SU-DHL-6 (cell line): Measurements from ENCODE around the gene OPHN1.

Source experiments
- H2AFZ ChIP-seq: fragments of 200-600 bp; sonication (generic); 2 replicates; pipeline ENCODE4 v1.6.1; 2014; ENCODE audit warnings: low read depth, mild to moderate bottlenecking, moderate library complexity, mixed read lengths, antibody characterized with exemption, low read length; ENCODE audit not compliant: severe bottlenecking
- H3F3A ChIP-seq: fragments of 200-600 bp; shearing (Covaris generic); 2 replicates; pipeline ENCODE4 v1.6.0; 2016; ENCODE audit warnings: antibody characterized with exemption, mild to moderate bottlenecking; ENCODE audit not compliant: insufficient read depth
- H3K27ac ChIP-seq: fragments of 200-600 bp; sonication (generic); 2 replicates; pipeline ENCODE4 v1.5.1; 2016; ENCODE audit warnings: low read depth, mild to moderate bottlenecking, low read length, moderate library complexity, mixed read lengths
- H3K27me3 ChIP-seq: fragments of 200-600 bp; sonication (generic), shearing (Covaris generic); 2 replicates; pipeline ENCODE4 v1.6.0; 2014; ENCODE audit warnings: mild to moderate bottlenecking, low read length
- H3K36me3 ChIP-seq: fragments of 200-600 bp; sonication (generic); 2 replicates; pipeline ENCODE4 v1.6.1; 2014; ENCODE audit warnings: mild to moderate bottlenecking, low read length, mixed read lengths
- H3K4me2 ChIP-seq: fragments of 300-600, 200-600 bp; shearing (Covaris generic), sonication (generic); 2 replicates; pipeline ENCODE4 v1.6.0; 2014; ENCODE audit warnings: low read length, low read depth, mild to moderate bottlenecking; ENCODE audit not compliant: poor library complexity, severe bottlenecking
- H3K4me3 ChIP-seq: fragments of 200-600 bp; sonication (generic); 2 replicates; pipeline ENCODE4 v1.5.1; 2014; ENCODE audit warnings: antibody characterized with exemption, low read length, mild to moderate bottlenecking, mixed read lengths; ENCODE audit not compliant: insufficient read depth, poor library complexity, severe bottlenecking
- H3K79me2 ChIP-seq: fragments of 200-600 bp; sonication (generic); 2 replicates; pipeline ENCODE4 v1.6.1; 2014; ENCODE audit warnings: mild to moderate bottlenecking, low read length, moderate library complexity; ENCODE audit not compliant: insufficient read depth
- H3K9ac ChIP-seq: fragments of 200-600 bp; sonication (generic); 2 replicates; pipeline ENCODE4 v1.7.0; 2014; ENCODE audit warnings: mild to moderate bottlenecking, low read length
- H3K9me2 ChIP-seq: fragments of 200-600 bp; sonication (generic); replicated peaks from 2 replicates; pipeline ENCODE4 v1.6.1; 2014; ENCODE audit warnings: low read length; ENCODE audit not compliant: insufficient read depth
- H3K9me3 ChIP-seq: fragments of 200-600 bp; sonication (generic); 2 replicates; pipeline ENCODE4 v1.6.1; 2014; ENCODE audit warnings: low read length, mixed read lengths; ENCODE audit not compliant: insufficient read depth
- H4K20me1 ChIP-seq: fragments of 200-600 bp; sonication (generic); 2 replicates; pipeline ENCODE4 v1.6.1; 2014; ENCODE audit warnings: low read depth, mild to moderate bottlenecking, antibody characterized with exemption, low read length, moderate library complexity, mixed read lengths
- CTCF ChIP-seq: fragments of 200-600 bp; sonication (generic); IDR thresholded peaks from one replicate; pipeline ENCODE4 v1.5.1; 2017; ENCODE audit warnings: antibody characterized with exemption, mild to moderate bottlenecking, low read length, moderate library complexity; ENCODE audit not compliant: insufficient read depth, poor library complexity, severe bottlenecking
- EZH2phosphoT487 ChIP-seq: fragments of 200-600 bp; sonication (generic), shearing (Covaris generic); conservative IDR thresholded peaks from 2 replicates; pipeline ENCODE4 v1.6.1; 2018; ENCODE audit warnings: mild to moderate bottlenecking, antibody characterized with exemption, low read length, moderate library complexity, mixed read lengths

The OPHN1 gene

GRCh38 chrX:68146054-68146453 is 287.2 kb downstream of the OPHN1 start:
- Histone ChIP-seq H3K27me3 (no peaks in the 10 kb centered on the region), H3K9me2 (no peaks in the 10 kb centered on the region), H3F3A (no peaks in the 10 kb centered on the region), H3K9ac (no peak overlapping the region), H3K79me2 (no peaks in the 10 kb centered on the region), H3K36me3 (no peaks in the 10 kb centered on the region), H3K4me3 (no peak overlapping the region), H3K9me3 (no peaks in the 10 kb centered on the region), H4K20me1 (no peaks in the 10 kb centered on the region), H2AFZ (no peak overlapping the region), H3K4me2 (no peak overlapping the region), H3K27ac (no peak overlapping the region)
- no peak for TF ChIP-seq CTCF
- no peak for TF ChIP-seq EZH2phosphoT487

DNA sequence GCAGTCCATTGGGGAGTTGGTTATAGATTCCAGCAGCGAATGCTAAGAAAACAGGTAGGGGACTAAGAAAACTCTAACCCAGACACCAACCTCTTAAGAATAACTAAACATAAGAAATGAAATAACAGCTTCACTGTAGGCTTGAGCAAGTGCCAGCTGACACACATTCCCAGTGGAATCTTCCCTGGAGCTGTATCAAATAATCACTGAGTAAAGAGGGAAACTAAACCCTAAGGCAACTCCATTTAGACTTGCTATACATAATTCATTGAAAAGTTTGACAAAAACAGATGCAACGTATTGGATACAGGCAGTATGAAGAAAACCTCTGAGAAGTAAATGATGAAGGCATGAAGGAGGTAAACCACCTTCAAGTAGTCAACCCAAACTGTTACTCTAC is 293.5 kb downstream of the OPHN1 start:
- no peaks in the 10 kb centered on the region for H3K27me3 ChIP-seq
- H3K4me2 ChIP-seq: no peak overlapping the region
- no peak overlapping the region for H3K4me3 ChIP-seq
- no peak overlapping the region for H3K9ac ChIP-seq
- no peak overlapping the region for H3K27ac ChIP-seq
- no peaks in the 10 kb centered on the region for H3F3A ChIP-seq
- H2AFZ ChIP-seq: no peak overlapping the region
- no peaks in the 10 kb centered on the region for H3K9me2 ChIP-seq
- no peaks in the 10 kb centered on the region for H3K9me3 ChIP-seq
- no peaks in the 10 kb centered on the region for H4K20me1 ChIP-seq
- no peaks in the 10 kb centered on the region for H3K36me3 ChIP-seq
- TF ChIP-seq EZH2phosphoT487: no peak
- no peak for TF ChIP-seq CTCF
- H3K79me2 ChIP-seq: no peaks in the 10 kb centered on the region

DNA sequence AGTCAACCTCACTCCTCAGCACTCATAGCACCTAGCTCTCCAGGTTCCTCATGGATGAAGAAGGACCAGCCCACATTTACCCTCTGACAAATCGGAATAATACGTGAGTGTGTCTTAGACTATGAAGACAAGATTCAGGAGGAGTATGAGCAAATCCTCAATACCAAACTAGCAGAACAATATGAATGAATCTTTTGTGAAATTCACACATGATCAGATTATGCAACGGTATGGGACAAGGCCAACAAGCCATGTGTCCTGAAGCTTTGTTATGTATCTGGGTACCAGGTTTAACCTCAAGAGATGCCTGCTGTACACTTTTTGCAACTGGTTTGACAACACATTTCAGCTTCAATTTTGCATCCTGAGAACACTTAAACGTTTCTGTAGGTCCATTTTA is 300.1 kb downstream of the OPHN1 start:
- H3K27me3 ChIP-seq: no peaks in the 10 kb centered on the region
- H3K4me3 ChIP-seq: no peak overlapping the region
- no peaks in the 10 kb centered on the region for H3K9me2 ChIP-seq
- no peaks in the 10 kb centered on the region for H3F3A ChIP-seq
- H3K79me2 ChIP-seq: no peaks in the 10 kb centered on the region
- TF ChIP-seq EZH2phosphoT487 (no peak), CTCF (no peak)
- no peak overlapping the region for H3K4me2 ChIP-seq
- H4K20me1 ChIP-seq: no peaks in the 10 kb centered on the region
- H2AFZ ChIP-seq: no peak overlapping the region
- H3K9ac ChIP-seq: no peak overlapping the region
- no peaks in the 10 kb centered on the region for H3K9me3 ChIP-seq
- no peak overlapping the region for H3K27ac ChIP-seq
- no peaks in the 10 kb centered on the region for H3K36me3 ChIP-seq

DNA sequence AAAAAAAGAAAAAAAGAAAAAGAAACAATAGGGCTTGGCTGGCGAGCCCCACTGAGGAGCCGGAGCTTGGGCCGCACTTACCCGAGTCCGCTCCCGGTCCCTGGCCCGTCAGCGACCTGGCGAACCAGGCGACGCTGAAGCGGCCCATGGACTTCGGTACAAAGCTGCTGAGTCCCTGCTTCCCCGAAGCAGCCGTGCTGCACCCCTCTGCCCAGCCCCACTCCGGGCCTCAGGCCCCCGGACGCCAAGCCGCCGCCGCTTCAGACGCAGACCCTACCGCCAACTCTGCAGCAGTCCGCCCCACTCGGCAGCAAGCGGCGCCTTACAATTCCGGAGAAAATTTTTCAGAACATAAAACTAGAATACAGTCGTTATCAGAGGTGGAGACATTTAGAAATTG is 300.5 kb downstream of the OPHN1 start:
- no peaks in the 10 kb centered on the region for H3F3A ChIP-seq

More for the DNA sequence above, 300.5 kb downstream of the OPHN1 start:
- Histone ChIP-seq H3K36me3 (no peaks in the 10 kb centered on the region), H3K9me2 (no peaks in the 10 kb centered on the region), H3K27ac (no peak overlapping the region), H3K79me2 (no peaks in the 10 kb centered on the region), H4K20me1 (no peaks in the 10 kb centered on the region), H3K27me3 (no peaks in the 10 kb centered on the region), H3K9ac (no peak overlapping the region), H3K4me3 (no peak overlapping the region), H2AFZ (no peak overlapping the region), H3K9me3 (no peaks in the 10 kb centered on the region), H3K4me2 (no peak overlapping the region)
- no peak for TF ChIP-seq CTCF
- no peak for TF ChIP-seq EZH2phosphoT487
